ENCODE results near the gene GABRR2.

Gene GABRR2

DNA sequence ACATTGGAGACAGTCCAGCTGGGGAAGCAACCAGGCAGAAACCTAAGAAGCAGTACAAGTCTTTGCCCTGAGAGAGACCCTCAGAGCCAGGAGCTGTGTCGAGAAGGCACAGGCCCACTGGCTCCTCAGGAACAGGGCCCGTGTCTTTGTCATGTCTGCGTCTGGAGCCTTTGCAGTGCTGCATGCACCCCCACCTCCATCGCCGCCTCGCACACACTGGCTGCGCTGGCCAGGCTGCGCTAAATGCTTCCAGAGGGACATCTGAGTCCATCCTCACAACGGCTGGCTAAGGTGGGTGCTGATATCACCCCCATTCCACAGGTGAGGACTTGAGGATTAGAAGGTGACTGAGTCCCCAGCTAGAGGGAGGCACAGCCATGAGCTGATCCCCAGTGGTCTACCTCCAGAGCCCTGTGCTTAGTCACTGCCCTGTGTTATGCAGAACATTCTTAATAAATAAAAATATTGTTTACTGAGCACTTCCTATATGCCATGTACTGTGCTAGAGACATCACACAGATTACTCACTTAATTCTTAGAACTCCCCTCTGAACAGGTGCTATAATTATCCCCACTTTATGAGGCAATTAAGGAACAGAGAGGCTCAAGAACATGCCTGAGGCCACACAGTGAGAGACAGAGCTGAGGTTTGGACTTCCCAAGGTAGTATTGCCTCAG, 27.6 kb downstream of the GABRR2 start:
- H3K36me3 Mint-ChIP-seq, result no peaks in the 10 kb centered on the region
- peaks cover 8% of the 10 kb centered on the region for H3K9me3 Mint-ChIP-seq
- H3K27ac Mint-ChIP-seq, result no peak overlapping the region
- no peaks in the 10 kb centered on the region for H3K4me1 Mint-ChIP-seq
- ATAC-seq, result peak; percentile 27
- no peaks in the 10 kb centered on the region for H3K27me3 Mint-ChIP-seq
- no peak overlapping the region for H3K4me3 Mint-ChIP-seq

DNA sequence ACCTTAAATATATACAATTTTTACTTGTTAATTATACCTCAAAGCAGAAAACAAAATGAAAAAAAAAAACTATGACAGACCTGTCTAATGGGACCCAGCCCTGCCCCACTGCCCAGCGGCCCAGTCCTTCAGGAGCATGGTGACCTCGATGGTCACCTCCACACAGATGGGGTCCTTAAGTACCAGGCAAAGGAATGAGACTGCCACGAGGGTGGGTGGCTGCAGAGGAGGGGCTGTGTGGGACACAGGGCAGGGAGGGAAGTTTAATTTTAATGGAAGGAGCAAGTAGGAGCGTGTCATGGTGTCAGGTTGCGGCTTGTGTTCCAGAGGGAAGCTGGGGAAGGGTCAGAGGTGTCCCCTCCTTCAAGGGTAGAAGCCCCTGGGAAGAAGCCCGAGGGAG, 28.6 kb downstream of the GABRR2 start:
- no peak overlapping the region for H3K27ac Mint-ChIP-seq

DNA sequence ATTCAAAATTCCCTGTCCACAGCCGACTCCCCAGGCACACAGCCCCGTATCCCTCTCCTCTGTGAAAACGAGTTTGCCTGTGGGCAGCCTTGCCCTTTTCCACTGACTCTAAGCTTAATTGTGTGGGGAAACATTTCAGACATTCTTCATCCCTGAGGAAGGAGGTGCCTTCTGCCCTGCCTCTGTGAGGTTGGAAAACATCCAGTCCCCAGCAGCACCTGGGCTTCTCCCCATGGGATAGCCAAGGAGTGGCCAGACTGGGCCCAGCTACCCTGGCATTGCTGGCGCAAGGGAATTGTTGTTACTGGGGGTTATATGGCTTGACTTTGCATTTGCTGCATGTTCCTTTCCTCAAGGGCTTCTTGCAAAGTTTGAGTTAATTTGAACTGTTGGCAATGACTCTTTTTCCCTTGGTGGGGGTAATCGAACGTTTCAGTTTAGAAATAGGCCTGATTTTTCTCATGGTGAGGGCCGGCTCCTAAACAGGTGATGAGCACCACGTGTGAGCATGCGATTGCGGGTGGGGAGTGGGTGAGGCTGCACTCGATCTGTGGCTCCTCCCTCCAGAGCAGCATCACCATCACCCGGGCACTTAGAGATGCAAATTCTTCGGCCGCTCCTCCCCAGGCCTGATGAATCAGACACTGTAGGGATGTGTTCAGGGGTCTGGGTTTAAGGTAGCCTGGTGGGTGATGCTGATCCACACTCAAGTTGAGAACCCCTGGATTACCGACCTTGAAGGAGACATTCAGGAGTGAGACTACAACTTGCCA, 29.9 kb downstream of the GABRR2 start:
- peaks cover 8% of the 10 kb centered on the region for H3K9me3 Mint-ChIP-seq
- ATAC-seq, result no peak
- H3K4me3 Mint-ChIP-seq, result no peak overlapping the region
- H3K36me3 Mint-ChIP-seq, result no peaks in the 10 kb centered on the region
- no peak overlapping the region for H3K27ac Mint-ChIP-seq
- H3K4me1 Mint-ChIP-seq, result peaks cover 7% of the 10 kb centered on the region
- H3K27me3 Mint-ChIP-seq, result no peaks in the 10 kb centered on the region

More for the DNA sequence above, 28.6 kb downstream of the GABRR2 start:
- Mint-ChIP-seq H3K27me3 (no peaks in the 10 kb centered on the region), H3K9me3 (peaks cover 8% of the 10 kb centered on the region), H3K36me3 (no peaks in the 10 kb centered on the region), H3K4me1 (peaks cover 7% of the 10 kb centered on the region), H3K4me3 (no peak overlapping the region)
- ATAC-seq, result no peak

DNA sequence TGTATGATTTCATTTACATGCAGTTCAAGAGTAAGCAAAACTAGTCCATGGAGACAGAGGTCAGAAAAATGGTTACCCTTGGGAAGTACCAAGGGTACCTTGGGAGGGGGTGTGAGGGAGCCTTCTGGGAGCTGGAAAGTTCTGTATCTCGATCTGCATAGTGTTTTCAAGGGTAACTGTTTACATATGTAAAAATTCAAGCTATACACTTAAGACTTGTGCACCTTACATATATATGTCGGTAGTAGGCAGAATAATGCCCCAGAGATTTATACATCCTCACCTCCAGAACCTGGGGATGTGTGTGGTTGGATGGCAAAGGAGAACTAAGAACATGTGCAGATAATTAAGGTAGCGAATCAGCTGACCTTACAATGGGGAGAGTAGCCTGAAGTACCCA, 31.0 kb downstream of the GABRR2 start:
- H3K36me3 Mint-ChIP-seq, result no peaks in the 10 kb centered on the region
- ATAC-seq, result no peak
- H3K27ac Mint-ChIP-seq, result no peak overlapping the region
- no peaks in the 10 kb centered on the region for H3K27me3 Mint-ChIP-seq
- H3K4me1 Mint-ChIP-seq, result peaks cover 7% of the 10 kb centered on the region
- H3K4me3 Mint-ChIP-seq, result no peak overlapping the region
- H3K9me3 Mint-ChIP-seq, result peaks cover 3% of the 10 kb centered on the region

DNA sequence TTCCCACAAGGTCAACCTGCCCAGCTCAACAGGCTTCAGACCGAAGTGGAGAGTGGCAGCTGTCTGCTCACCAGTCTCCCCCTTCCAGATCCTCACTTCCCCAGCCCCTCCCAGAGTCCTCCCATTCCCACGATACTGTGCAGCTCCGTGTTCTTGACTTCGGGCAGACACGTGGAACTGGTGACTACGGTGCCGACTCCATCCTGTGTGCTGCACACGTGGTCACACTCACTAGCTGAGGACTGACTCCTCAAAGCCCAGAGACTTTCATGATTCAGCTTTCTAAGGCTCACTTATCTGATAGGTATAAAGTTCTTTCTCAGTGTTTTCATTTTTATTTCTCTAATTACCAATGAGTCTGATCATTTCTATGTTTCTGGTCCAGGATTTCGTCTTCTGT, 32.4 kb downstream of the GABRR2 start:
- Mint-ChIP-seq H3K9me3 (no peaks in the 10 kb centered on the region), H3K36me3 (no peaks in the 10 kb centered on the region), H3K4me3 (no peak overlapping the region), H3K27ac (no peak overlapping the region), H3K27me3 (no peaks in the 10 kb centered on the region), H3K4me1 (peaks cover 7% of the 10 kb centered on the region)
- ATAC-seq, result no peak

DNA sequence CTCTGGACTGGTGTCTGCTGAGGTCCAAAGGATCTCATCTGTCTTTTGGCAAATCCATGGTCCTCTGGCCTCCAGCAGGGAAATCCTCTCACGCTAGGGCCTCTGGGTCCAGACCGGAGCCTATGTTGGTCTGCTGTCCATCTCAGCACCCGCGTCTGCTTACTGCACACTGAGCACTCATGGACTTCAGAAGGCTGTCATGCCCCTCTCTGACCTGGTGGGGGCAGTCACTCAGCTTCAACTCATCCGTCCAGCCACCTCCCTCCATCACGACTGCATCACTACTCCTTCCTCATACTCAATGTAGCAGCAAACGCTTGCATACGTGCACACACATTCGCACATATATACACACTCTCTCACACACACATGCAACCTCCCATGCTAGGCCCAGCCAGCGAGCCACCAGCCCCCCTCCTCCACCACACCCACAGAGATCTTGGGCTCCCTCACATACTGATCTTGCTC, 33.3 kb downstream of the GABRR2 start:
- peak; percentile 73 for ATAC-seq
- Mint-ChIP-seq H3K27ac (no peak overlapping the region), H3K4me3 (no peak overlapping the region), H3K27me3 (no peaks in the 10 kb centered on the region), H3K36me3 (no peaks in the 10 kb centered on the region), H3K4me1 (peaks cover 7% of the 10 kb centered on the region), H3K9me3 (no peaks in the 10 kb centered on the region)

DNA sequence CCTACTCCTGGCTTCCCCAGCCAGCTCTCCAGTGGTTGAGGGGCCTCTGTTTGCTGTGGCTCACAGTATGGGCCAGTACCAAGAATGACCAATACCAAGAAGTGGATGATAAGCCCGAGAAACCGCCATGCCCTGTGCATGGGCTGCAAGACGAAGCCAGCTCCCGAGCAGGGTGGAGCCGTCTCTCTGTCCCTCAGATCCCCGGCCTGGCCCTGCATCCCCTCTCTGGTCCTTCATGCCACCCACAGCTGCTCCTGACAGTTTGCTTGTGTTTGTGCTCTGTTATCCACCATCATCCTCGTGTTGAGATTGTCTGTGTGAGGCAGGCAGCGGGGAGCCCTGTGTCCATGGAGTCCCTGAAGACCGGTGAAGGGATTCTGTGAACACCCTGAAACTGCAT, 36.1 kb downstream of the GABRR2 start:
- no peak for ATAC-seq
- Mint-ChIP-seq H3K36me3 (no peaks in the 10 kb centered on the region), H3K4me1 (peaks cover 7% of the 10 kb centered on the region), H3K9me3 (no peaks in the 10 kb centered on the region), H3K4me3 (no peak overlapping the region), H3K27me3 (no peaks in the 10 kb centered on the region), H3K27ac (no peak overlapping the region)

DNA sequence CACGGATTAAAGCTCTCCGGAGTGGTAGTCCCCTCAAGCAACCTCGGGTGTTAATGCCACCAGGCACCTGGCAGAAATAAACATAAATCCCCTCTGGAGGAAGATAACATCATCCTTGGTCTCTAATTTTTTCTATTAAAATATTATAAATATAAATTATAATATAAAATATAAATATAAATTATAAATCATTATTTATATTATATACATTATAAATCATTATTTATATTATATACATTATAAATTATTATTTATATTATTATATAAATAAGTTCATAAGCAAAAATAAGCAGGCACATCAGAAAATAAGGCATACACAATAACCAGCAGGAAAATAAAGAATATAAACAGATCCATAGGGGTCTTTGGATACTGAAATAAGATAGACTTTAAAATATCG, 39.2 kb downstream of the GABRR2 start:
- no peak for ATAC-seq
- Mint-ChIP-seq H3K4me3 (no peak overlapping the region), H3K27ac (no peak overlapping the region), H3K4me1 (peaks cover 8% of the 10 kb centered on the region), H3K36me3 (no peaks in the 10 kb centered on the region), H3K27me3 (no peaks in the 10 kb centered on the region), H3K9me3 (no peaks in the 10 kb centered on the region)

DNA sequence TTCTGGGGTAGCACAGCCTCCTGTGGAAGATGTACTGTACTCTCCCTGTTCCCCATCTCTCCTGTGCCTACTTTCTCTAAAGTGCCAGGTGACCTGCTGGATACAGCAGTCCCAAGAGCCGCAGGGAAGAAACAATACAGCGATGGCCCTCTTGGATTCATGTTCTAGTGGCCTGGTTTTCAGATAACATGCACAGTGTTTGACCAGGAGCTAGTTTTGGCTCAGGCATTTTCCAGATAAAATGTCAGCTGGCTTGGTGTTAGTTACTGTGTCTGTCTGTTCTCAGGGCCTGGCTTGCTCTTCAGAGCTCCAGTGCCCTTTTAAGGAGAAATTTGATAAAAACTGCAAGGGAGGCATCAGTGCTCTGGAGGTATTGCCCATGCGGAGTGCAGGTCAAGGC, 41.3 kb downstream of the GABRR2 start:
- no peaks in the 10 kb centered on the region for H3K9me3 Mint-ChIP-seq
- no peaks in the 10 kb centered on the region for H3K36me3 Mint-ChIP-seq
- no peak for ATAC-seq
- H3K27me3 Mint-ChIP-seq, result no peaks in the 10 kb centered on the region
- peaks cover 14% of the 10 kb centered on the region for H3K4me1 Mint-ChIP-seq
- no peak overlapping the region for H3K27ac Mint-ChIP-seq
- H3K4me3 Mint-ChIP-seq, result no peak overlapping the region

DNA sequence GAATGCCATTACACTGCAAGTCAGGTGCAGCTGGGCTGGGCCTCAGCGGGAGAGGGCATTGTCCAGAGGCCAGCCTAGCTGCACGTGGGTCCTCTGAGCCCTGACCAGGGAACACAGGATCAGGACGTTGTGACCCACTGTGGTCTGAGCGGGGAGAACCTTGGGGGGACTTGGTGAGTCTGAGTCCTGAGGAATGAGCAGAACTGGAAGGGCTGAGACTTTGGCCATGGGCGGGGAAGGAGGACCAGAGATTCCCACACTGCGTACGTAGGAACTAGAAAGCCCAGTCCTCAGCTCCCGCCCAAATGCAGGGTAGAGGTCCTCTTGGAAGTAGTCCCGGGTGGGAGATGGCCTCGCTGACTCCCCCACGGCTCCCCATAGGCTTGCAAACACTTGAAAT, 42.5 kb downstream of the GABRR2 start:
- H3K4me3 Mint-ChIP-seq, result no peak overlapping the region
- H3K36me3 Mint-ChIP-seq, result no peaks in the 10 kb centered on the region
- ATAC-seq, result no peak
- H3K27ac Mint-ChIP-seq, result no peak overlapping the region
- no peaks in the 10 kb centered on the region for H3K27me3 Mint-ChIP-seq
- peaks cover 14% of the 10 kb centered on the region for H3K4me1 Mint-ChIP-seq
- H3K9me3 Mint-ChIP-seq, result no peaks in the 10 kb centered on the region

DNA sequence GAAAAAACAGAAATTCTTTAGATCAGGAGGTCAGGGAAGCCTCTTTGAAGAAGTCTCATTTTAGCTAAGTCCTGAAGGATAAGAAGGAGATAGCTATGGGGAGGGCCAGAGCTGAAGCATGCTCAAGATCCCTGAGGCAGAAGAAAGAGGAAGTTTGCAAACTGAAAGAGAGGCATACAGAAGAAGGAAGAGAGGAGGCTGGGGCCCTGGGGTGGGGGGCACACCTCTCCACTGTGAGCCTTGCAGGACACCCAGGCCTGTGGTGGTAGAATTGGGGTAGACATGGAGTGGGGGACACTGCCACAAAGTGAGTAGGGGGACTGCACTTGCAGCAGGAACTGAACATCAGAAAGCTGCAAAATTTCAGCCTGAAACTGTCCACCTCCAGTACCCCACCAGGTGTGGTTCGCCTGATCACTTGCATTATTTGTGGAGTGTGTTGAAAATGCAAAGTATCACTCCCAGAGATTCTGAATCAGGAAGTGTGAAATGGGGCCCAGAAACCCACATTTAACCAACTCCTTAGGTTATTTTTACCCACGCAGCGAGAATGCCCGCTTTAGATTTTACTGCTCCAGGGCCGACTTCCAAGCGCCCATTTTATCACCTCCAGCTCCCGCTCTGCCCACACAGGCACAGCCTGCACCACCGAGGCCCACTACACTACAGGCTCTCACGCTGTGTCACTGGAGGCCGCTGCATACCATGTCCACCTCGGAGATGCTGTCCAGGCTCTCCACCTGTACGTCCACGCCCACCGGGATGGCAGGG, 44.0 kb downstream of the GABRR2 start:
- ATAC-seq, result peak; percentile 53
- Mint-ChIP-seq H3K9me3 (no peaks in the 10 kb centered on the region), H3K4me3 (no peak overlapping the region), H3K36me3 (no peaks in the 10 kb centered on the region), H3K27me3 (no peaks in the 10 kb centered on the region), H3K4me1 (peaks cover 14% of the 10 kb centered on the region), H3K27ac (no peak overlapping the region)

DNA sequence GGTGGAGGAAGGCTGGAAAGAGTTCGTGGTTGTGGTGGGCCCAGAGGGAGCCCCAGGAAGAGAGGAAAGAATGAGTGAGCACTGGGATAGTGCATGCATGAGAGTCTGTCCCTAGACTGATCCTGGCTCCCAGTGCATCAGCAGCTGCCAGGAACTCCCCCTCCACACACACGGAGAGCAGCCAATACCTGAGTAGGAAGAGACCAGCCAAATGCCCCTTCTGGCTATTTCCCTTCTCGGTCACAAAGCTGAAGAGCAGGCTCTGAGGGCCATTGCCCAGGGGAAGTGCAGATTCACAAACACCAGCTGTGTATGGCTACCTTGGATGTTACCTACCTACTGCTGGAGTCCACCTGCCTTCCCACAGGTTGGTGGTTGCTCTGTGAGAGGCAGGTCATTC, 45.1 kb downstream of the GABRR2 start:
- Mint-ChIP-seq H3K4me1 (peaks cover 14% of the 10 kb centered on the region), H3K4me3 (no peak overlapping the region), H3K27ac (no peak overlapping the region), H3K36me3 (no peaks in the 10 kb centered on the region), H3K27me3 (no peaks in the 10 kb centered on the region), H3K9me3 (no peaks in the 10 kb centered on the region)
- ATAC-seq, result no peak

DNA sequence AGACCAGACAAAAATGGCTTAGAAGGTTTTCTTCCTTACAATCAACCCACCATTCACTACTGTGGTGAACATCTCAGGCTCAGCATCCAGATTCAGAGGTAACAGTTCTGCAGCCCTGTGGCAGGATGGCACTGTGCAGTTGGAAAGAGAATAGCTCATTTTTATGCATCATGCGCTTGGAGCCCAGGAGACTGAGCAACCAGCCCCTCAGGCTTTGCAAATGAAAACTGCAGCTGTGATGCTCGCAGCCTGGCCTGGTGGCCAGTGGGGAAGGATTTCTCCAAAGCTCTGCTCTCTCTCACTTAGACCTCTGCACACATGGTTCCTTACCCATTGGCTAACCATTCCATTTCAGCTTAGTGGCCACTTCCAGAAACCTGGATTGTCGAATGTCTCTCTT, 45.8 kb downstream of the GABRR2 start:
- ATAC-seq, result no peak
- no peak overlapping the region for H3K27ac Mint-ChIP-seq
- no peaks in the 10 kb centered on the region for H3K27me3 Mint-ChIP-seq
- H3K4me1 Mint-ChIP-seq, result peaks cover 14% of the 10 kb centered on the region
- H3K9me3 Mint-ChIP-seq, result no peaks in the 10 kb centered on the region
- no peaks in the 10 kb centered on the region for H3K36me3 Mint-ChIP-seq
- no peak overlapping the region for H3K4me3 Mint-ChIP-seq

DNA sequence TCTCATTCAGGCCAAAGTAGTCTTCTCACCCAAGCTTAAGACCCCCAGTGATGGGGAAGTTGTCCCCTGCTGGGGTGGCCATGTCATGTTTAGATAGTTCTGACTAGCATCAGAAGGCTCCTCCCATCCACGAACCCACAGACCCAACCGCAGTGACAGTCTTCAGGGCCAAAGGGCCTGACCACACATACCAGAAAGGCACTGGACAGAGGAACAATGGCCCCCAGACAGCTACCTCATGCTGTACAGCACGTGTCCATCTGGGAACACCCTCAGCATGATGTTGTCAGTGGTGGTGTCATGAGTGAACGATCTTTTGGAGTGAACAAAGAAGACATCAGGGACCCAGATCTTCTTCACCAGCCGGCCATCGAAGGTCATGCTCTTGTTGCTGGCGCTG, 46.3 kb downstream of the GABRR2 start:
- no peak for ATAC-seq
- Mint-ChIP-seq H3K27ac (no peak overlapping the region), H3K27me3 (no peaks in the 10 kb centered on the region), H3K4me1 (peaks cover 14% of the 10 kb centered on the region), H3K36me3 (no peaks in the 10 kb centered on the region), H3K4me3 (no peak overlapping the region), H3K9me3 (no peaks in the 10 kb centered on the region)

DNA sequence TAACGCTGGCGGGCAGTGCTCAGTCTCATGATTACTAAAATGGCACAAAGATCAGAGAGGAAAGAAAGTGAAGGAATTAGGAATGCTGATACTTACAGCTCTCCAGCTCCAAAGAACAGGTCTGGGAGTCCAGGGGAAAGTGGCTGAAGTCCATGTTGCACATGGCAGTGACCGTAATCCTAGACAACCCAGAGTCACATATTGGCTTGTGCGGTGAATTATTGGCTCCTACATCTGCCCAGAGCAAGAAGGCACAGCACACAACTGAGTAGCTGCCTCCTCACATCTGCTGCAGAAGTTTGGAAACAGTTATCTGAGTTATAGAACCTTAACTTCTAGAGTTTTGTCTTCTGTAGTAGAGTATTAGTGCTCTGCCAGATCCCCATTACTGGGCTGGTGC, 47.2 kb downstream of the GABRR2 start:
- Mint-ChIP-seq H3K4me1 (peaks cover 14% of the 10 kb centered on the region), H3K4me3 (no peak overlapping the region), H3K27ac (no peak overlapping the region)

More for the DNA sequence above, 47.2 kb downstream of the GABRR2 start:
- no peak for ATAC-seq
- no peaks in the 10 kb centered on the region for H3K27me3 Mint-ChIP-seq
- no peaks in the 10 kb centered on the region for H3K36me3 Mint-ChIP-seq
- H3K9me3 Mint-ChIP-seq, result no peaks in the 10 kb centered on the region
